ENCODE results near the gene APOBEC3G. TPM values are rescaled to one million over a fixed set of nuclear protein-coding genes. Genes with fewer than 3 reads are reported as not detected.

APOBEC3G gene

DNA sequence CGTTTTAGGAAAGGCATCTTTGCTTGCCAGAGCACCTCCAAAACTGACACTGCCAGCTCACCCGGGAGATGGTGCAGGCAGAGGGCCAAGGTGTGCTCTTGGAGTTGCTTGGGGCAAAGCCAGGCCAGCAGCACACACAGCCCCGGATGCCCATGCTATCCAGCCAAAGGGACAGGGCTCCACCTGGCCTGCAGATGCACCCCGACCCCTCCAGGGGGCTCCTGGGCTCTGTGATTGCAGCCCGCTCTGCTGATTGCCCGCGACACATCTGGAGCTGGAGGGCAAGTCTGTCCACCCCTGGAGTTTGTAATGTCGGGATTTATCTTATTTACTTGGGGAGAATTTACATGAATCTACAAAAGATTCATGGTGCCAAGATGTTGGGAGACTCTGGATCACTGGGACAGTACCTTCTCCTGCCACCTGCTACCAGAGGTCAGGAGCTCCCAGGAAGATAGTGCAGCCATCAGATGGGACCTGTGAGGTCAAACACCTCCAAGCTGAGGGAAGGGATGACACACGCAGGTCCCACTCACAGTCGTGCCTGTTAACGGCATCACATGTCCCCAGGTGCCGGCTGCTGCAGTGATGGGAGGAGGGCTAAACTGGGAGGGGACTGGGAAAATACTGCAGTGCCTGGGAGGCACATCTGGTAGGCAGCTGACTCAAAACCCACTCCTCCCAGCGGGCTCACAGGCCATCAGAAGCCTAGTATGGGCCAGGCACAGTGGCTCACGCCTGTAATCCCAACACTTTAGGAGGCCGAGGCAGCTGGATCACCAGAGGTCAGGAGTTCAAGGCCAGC lies 58.2 kb downstream of the APOBEC3G start:
- DNase-seq = peak; percentile 57
- H3K27ac ChIP-seq (ENCODE audit: low read length, poor library complexity, severe bottlenecking) = no peak overlapping the region
- H3K36me3 ChIP-seq (ENCODE audit: control insufficient read depth in 1 of 2, insufficient read depth in 2 of 2, low read depth in 1 of 2, low read length in 2 of 2) = peaks cover 7 to 8% of the 10 kb centered on the region in 2 experiments
- no peak overlapping the region for H3K4me3 ChIP-seq (ENCODE audit: insufficient read depth in 1 of 2, low read depth in 1 of 2, low read length in 2 of 2)
- no peak overlapping the region for H3K23ac ChIP-seq (ENCODE audit: low read length in 2 of 2)
- H3K79me1 ChIP-seq (replicated peaks; ENCODE audit: low read length, poor library complexity, severe bottlenecking) = no peaks in the 10 kb centered on the region
- H3K9ac ChIP-seq (ENCODE audit: low read length) = no peak overlapping the region
- H3K9me3 ChIP-seq (ENCODE audit: control insufficient read depth, low read length) = no peaks in the 10 kb centered on the region
- peaks cover 12% of the 10 kb centered on the region for H3K4me1 ChIP-seq (ENCODE audit: control insufficient read depth, insufficient read depth, low read depth, low read length)
- H3K4ac ChIP-seq (ENCODE audit: low read depth in 1 of 2, low read length in 2 of 2) = no peak overlapping the region
- no peak overlapping the region for H3K14ac ChIP-seq (ENCODE audit: low read length in 2 of 2)
- H3K18ac ChIP-seq (ENCODE audit: low read depth in 1 of 2, low read length in 2 of 2) = no peak overlapping the region
- peaks cover 0 to 13% of the 10 kb centered on the region in 2 experiments for H3K27me3 ChIP-seq (ENCODE audit: control insufficient read depth in 1 of 2, insufficient read depth in 1 of 2, low read length in 2 of 2)
- H2AFZ ChIP-seq (ENCODE audit: low read depth, low read length) = no peak overlapping the region
- no peak overlapping the region for H2AK5ac ChIP-seq (ENCODE audit: low read length, severe bottlenecking)
- H2BK5ac ChIP-seq (ENCODE audit: low read depth, low read length, poor library complexity, severe bottlenecking) = no peak overlapping the region
- no peak overlapping the region for H2BK12ac ChIP-seq (ENCODE audit: low read length in 2 of 2)
- H4K91ac ChIP-seq (ENCODE audit: low read length) = no peak overlapping the region
- no peak overlapping the region for H2BK120ac ChIP-seq (ENCODE audit: low read depth, low read length)
- 37% methylated on average over 15 of the region's 15 CpGs for WGBS
- no peak overlapping the region for H4K8ac ChIP-seq (ENCODE audit: low read length)
- H2BK15ac ChIP-seq (ENCODE audit: low read depth, poor library complexity, severe bottlenecking) = no peak overlapping the region
- H3K4me2 ChIP-seq (ENCODE audit: low read length, poor library complexity, severe bottlenecking) = no peak overlapping the region

DNA sequence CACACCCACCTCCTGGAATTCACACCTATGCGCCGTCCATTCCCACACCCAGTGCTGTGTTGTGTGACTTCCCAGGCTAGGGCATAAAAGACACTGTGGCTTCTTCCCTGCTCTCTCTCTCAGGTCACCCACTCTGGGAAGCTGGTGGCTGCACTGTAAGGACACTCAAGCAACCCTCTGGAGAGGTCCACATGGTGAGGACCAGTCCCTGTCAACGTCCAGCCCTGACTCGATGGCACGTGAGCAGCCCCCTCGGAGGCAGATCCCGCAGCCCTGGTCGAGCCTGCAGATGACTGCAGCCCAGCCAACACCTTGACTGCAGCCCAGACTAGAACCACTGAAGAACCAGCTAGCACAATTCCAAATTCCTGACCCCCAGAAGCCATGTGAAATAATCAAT lies 59.2 kb downstream of the APOBEC3G start:
- H4K91ac ChIP-seq (ENCODE audit: low read length) = no peak overlapping the region
- H3K4me2 ChIP-seq (ENCODE audit: low read length, poor library complexity, severe bottlenecking) = no peak overlapping the region
- H2BK5ac ChIP-seq (ENCODE audit: low read depth, low read length, poor library complexity, severe bottlenecking) = no peak overlapping the region
- no peak overlapping the region for H4K8ac ChIP-seq (ENCODE audit: low read length)
- H2BK15ac ChIP-seq (ENCODE audit: low read depth, poor library complexity, severe bottlenecking) = no peak overlapping the region
- H3K18ac ChIP-seq (ENCODE audit: low read depth in 1 of 2, low read length in 2 of 2) = no peak overlapping the region
- peaks cover 8 to 11% of the 10 kb centered on the region in 2 experiments for H3K36me3 ChIP-seq (ENCODE audit: control insufficient read depth in 1 of 2, insufficient read depth in 2 of 2, low read depth in 1 of 2, low read length in 2 of 2)
- no peaks in the 10 kb centered on the region for H3K79me1 ChIP-seq (replicated peaks; ENCODE audit: low read length, poor library complexity, severe bottlenecking)
- H2BK12ac ChIP-seq (ENCODE audit: low read length in 2 of 2) = no peak overlapping the region
- H3K4ac ChIP-seq (ENCODE audit: low read depth in 1 of 2, low read length in 2 of 2) = no peak overlapping the region
- H2AFZ ChIP-seq (ENCODE audit: low read depth, low read length) = no peak overlapping the region
- H3K4me3 ChIP-seq (ENCODE audit: insufficient read depth in 1 of 2, low read depth in 1 of 2, low read length in 2 of 2) = no peak overlapping the region
- no peak overlapping the region for H3K27ac ChIP-seq (ENCODE audit: low read length, poor library complexity, severe bottlenecking)
- H3K4me1 ChIP-seq (ENCODE audit: control insufficient read depth, insufficient read depth, low read depth, low read length) = peaks cover 8% of the 10 kb centered on the region
- no peak for DNase-seq
- no peak overlapping the region for H3K14ac ChIP-seq (ENCODE audit: low read length in 2 of 2)
- 89% methylated on average over 8 of the region's 8 CpGs for WGBS
- H2BK120ac ChIP-seq (ENCODE audit: low read depth, low read length) = no peak overlapping the region
- no peak overlapping the region for H2AK5ac ChIP-seq (ENCODE audit: low read length, severe bottlenecking)
- H3K9me3 ChIP-seq (ENCODE audit: control insufficient read depth, low read length) = no peaks in the 10 kb centered on the region
- peaks cover 0 to 13% of the 10 kb centered on the region in 2 experiments for H3K27me3 ChIP-seq (ENCODE audit: control insufficient read depth in 1 of 2, insufficient read depth in 1 of 2, low read length in 2 of 2)
- no peak overlapping the region for H3K23ac ChIP-seq (ENCODE audit: low read length in 2 of 2)
- no peak overlapping the region for H3K9ac ChIP-seq (ENCODE audit: low read length)

Small RNA genes lying within 50 kb of the gene (small RNA-seq; reads per million reads assigned to genes)
- gene AL022318.2 (ENCODE audit: low read depth) = not detected
- not detected for gene COX5BP7 (ENCODE audit: low read depth)
